KMS-11 (cell line): ENCODE data around the gene SNRPN.

Experiments used
- H2AFZ ChIP-seq: fragments of 200-600 bp; sonication (generic); 2 replicates; pipeline ENCODE4 v1.6.1; 2016; ENCODE audit warnings: antibody characterized with exemption, mixed run types, low read depth
- H3K27ac ChIP-seq: fragments of 200-600 bp; sonication (generic); 2 replicates; pipeline ENCODE4 v1.6.1; 2016; ENCODE audit warnings: mild to moderate bottlenecking, mixed run types
- H3K27me3 ChIP-seq: fragments of 200-600 bp; sonication (generic); 2 replicates; pipeline ENCODE4 v1.6.1; 2017; ENCODE audit warnings: mild to moderate bottlenecking, low read depth, mixed run types, moderate library complexity; ENCODE audit not compliant: insufficient read depth
- H3K36me3 ChIP-seq: fragments of 200-600 bp; sonication (generic); 2 replicates; pipeline ENCODE4 v1.6.1; 2017; ENCODE audit warnings: mild to moderate bottlenecking, mixed run types; ENCODE audit not compliant: insufficient read depth
- H3K4me1 ChIP-seq: fragments of 200-600 bp; sonication (generic); 2 replicates; pipeline ENCODE4 v1.6.1; 2016; ENCODE audit warnings: mild to moderate bottlenecking, low read depth, mixed run types; ENCODE audit not compliant: poor library complexity, severe bottlenecking
- H3K4me2 ChIP-seq: fragments of 200-600 bp; sonication (generic); 2 replicates; pipeline ENCODE4 v1.7.0; 2016; ENCODE audit warnings: mild to moderate bottlenecking, mixed run types
- H3K4me3 ChIP-seq: fragments of 200-600 bp; sonication (generic); IDR thresholded peaks from 2 replicates; pipeline ENCODE4 v1.6.1; 2017; ENCODE audit warnings: low read depth, low read length, mixed read lengths; ENCODE audit not compliant: insufficient read depth
- H3K79me2 ChIP-seq: fragments of 200-600 bp; sonication (generic); 2 replicates; pipeline ENCODE4 v1.6.1; 2016; ENCODE audit warnings: low read depth, mixed run types; ENCODE audit not compliant: insufficient read depth
- H3K9ac ChIP-seq: fragments of 200-600 bp; sonication (generic); 2 replicates; pipeline ENCODE4 v1.6.1; 2016; ENCODE audit warnings: mild to moderate bottlenecking, mixed run types
- H4K20me1 ChIP-seq: fragments of 200-600 bp; sonication (generic); 2 replicates; pipeline ENCODE4 v1.6.1; 2016; ENCODE audit warnings: mild to moderate bottlenecking, mixed run types; ENCODE audit not compliant: insufficient read depth
- CTCF ChIP-seq: fragments of 200-600 bp; sonication (generic); conservative IDR thresholded peaks from 2 replicates; pipeline ENCODE4 v1.6.1; 2017; ENCODE audit warnings: low read depth, mild to moderate bottlenecking, antibody characterized with exemption, low read length, moderate library complexity, mixed read lengths

SNRPN gene

GRCh38 chr15:24940236-24940635, 14.6 kb upstream of the SNRPN start:
- H3K27me3 ChIP-seq = no peaks in the 10 kb centered on the region
- H3K4me1 ChIP-seq = no peaks in the 10 kb centered on the region
- TF ChIP-seq CTCF = no peak
- no peak overlapping the region for H3K4me3 ChIP-seq
- H3K27ac ChIP-seq = no peak overlapping the region
- H3K79me2 ChIP-seq = no peaks in the 10 kb centered on the region
- no peaks in the 10 kb centered on the region for H3K36me3 ChIP-seq
- no peaks in the 10 kb centered on the region for H4K20me1 ChIP-seq
- H3K4me2 ChIP-seq = no peak overlapping the region
- H2AFZ ChIP-seq = no peak overlapping the region
- no peak overlapping the region for H3K9ac ChIP-seq

GRCh38 chr15:24943361-24943760, 11.4 kb upstream of the SNRPN start:
- no peaks in the 10 kb centered on the region for H3K4me1 ChIP-seq
- H3K36me3 ChIP-seq = no peaks in the 10 kb centered on the region
- H3K27ac ChIP-seq = no peak overlapping the region
- no peak overlapping the region for H3K4me2 ChIP-seq
- no peaks in the 10 kb centered on the region for H3K27me3 ChIP-seq
- H4K20me1 ChIP-seq = no peaks in the 10 kb centered on the region
- H3K9ac ChIP-seq = no peak overlapping the region
- no peak for TF ChIP-seq CTCF
- H3K79me2 ChIP-seq = no peaks in the 10 kb centered on the region
- no peak overlapping the region for H3K4me3 ChIP-seq
- H2AFZ ChIP-seq = no peak overlapping the region

GRCh38 chr15:24944954-24945353, 9.8 kb upstream of the SNRPN start:
- H3K36me3 ChIP-seq = no peaks in the 10 kb centered on the region
- H3K4me2 ChIP-seq = no peak overlapping the region

GRCh38 chr15:24945711-24946110, 9.1 kb upstream of the SNRPN start:
- no peak overlapping the region for H3K4me3 ChIP-seq
- H2AFZ ChIP-seq = no peak overlapping the region
- H3K4me2 ChIP-seq = no peak overlapping the region
- no peaks in the 10 kb centered on the region for H3K36me3 ChIP-seq
- no peaks in the 10 kb centered on the region for H3K79me2 ChIP-seq
- no peaks in the 10 kb centered on the region for H4K20me1 ChIP-seq
- no peaks in the 10 kb centered on the region for H3K27me3 ChIP-seq
- H3K9ac ChIP-seq = no peak overlapping the region
- TF ChIP-seq CTCF = no peak
- no peak overlapping the region for H3K27ac ChIP-seq
- no peaks in the 10 kb centered on the region for H3K4me1 ChIP-seq

More at GRCh38 chr15:24944954-24945353, 9.8 kb upstream of the SNRPN start:
- Histone ChIP-seq H3K9ac (no peak overlapping the region), H3K27ac (no peak overlapping the region), H3K79me2 (no peaks in the 10 kb centered on the region), H4K20me1 (no peaks in the 10 kb centered on the region), H3K4me3 (no peak overlapping the region), H2AFZ (no peak overlapping the region), H3K27me3 (no peaks in the 10 kb centered on the region), H3K4me1 (no peaks in the 10 kb centered on the region)
- TF ChIP-seq CTCF = no peak
